AG10803 (cell line): ENCODE results near the gene SYNDIG1.

Experiments
- DNase-seq: peaks from one replicate; pipeline ENCODE4 v3.0.0; 2010; ENCODE audit warnings: low read depth
- H3K4me3 ChIP-seq: 2 replicates; pipeline ENCODE4 v1.5.1; 2011; ENCODE audit warnings: mild to moderate bottlenecking, low read length, control low read depth
- CTCF ChIP-seq: conservative IDR thresholded peaks from 2 replicates; pipeline ENCODE4 v1.5.1; 2011; ENCODE audit warnings: mild to moderate bottlenecking, low read length, control low read depth, inconsistent platforms

The SYNDIG1 gene

GRCh38 chr20:24640276-24640675 is 170.8 kb downstream of the SYNDIG1 start:
- no peak overlapping the region for H3K4me3 ChIP-seq
- no peak for DNase-seq
- TF ChIP-seq CTCF = no peak

GRCh38 chr20:24640686-24641085 is 171.3 kb downstream of the SYNDIG1 start:
- DNase-seq = no peak
- no peak overlapping the region for H3K4me3 ChIP-seq
- TF ChIP-seq CTCF = no peak

- TF ChIP-seq CTCF = no peak
- no peak overlapping the region for H3K4me3 ChIP-seq
- DNase-seq = peak; percentile 39
Measured at GRCh38 chr20:24643731-24644626, 174.6 kb downstream of the SYNDIG1 start.

GRCh38 chr20:24646321-24646720 is 176.9 kb downstream of the SYNDIG1 start:
- no peak for DNase-seq
- no peak for TF ChIP-seq CTCF
- H3K4me3 ChIP-seq = no peak overlapping the region

- TF ChIP-seq CTCF = no peak
- no peak overlapping the region for H3K4me3 ChIP-seq
- no peak for DNase-seq
Measured at GRCh38 chr20:24647713-24648112, 178.3 kb downstream of the SYNDIG1 start.

- H3K4me3 ChIP-seq = no peak overlapping the region
- no peak for TF ChIP-seq CTCF
- DNase-seq = peak; percentile 80
Measured at GRCh38 chr20:24648481-24648880, 179.1 kb downstream of the SYNDIG1 start.

- no peak for TF ChIP-seq CTCF
- no peak overlapping the region for H3K4me3 ChIP-seq
- DNase-seq = no peak
Measured at GRCh38 chr20:24648919-24649318, 179.5 kb downstream of the SYNDIG1 start.
